IMR-90 (cell line): ENCODE measurements around the gene ENAH. TPM values are rescaled to one million over a fixed set of nuclear protein-coding genes. Genes with fewer than 3 reads are reported as not detected.

ENCODE experiments used
- ATAC-seq: fragments of 200-7000 bp; cut with Tn5 transposase; 2 replicates; pipeline ENCODE4 v1.9.1; 2020; ENCODE audit warnings: low read depth, mild to moderate bottlenecking, moderate library complexity
- BruUV-seq: library from RNA; stranded (reverse); fragments of 400-500 nt; replicated peaks from 2 replicates; lab custom pipeline; 2021; lab: Mats Ljungman, UMichigan
- CTCF ChIA-PET: fragments of 300-600 bp; formaldehyde crosslinking; extraction: SDS; loops from one replicate; lab custom pipeline; 2021; ENCODE audit warnings: antibody characterized with exemption; lab: Yijun Ruan, JAX
- POLR2A ChIA-PET: fragments of 300-600 bp; sonication (Branson Sonifier 250); formaldehyde crosslinking; loops from one replicate; lab custom pipeline; 2022; ENCODE audit warnings: antibody characterized with exemption; ENCODE audit not compliant: unreplicated experiment; lab: Charles Lee
- DNase-seq: peaks from one replicate; pipeline ENCODE4 v3.0.0; 2013
- H2AFZ ChIP-seq: replicated peaks from 2 replicates; pipeline ENCODE3; 2013; ENCODE audit warnings: low read length, mild to moderate bottlenecking; ENCODE audit not compliant: poor library complexity
- H2AK5ac ChIP-seq: 2 replicates; pipeline ENCODE4 v1.6.1; 2013; ENCODE audit warnings: low read depth, low read length, inconsistent platforms
- H2AK9ac ChIP-seq: replicated peaks from 2 replicates; pipeline ENCODE3; 2013; ENCODE audit warnings: mild to moderate bottlenecking, low read depth, low read length, moderate library complexity; ENCODE audit not compliant: poor library complexity
- H2BK120ac ChIP-seq: 2 replicates; pipeline ENCODE4 v1.6.1; 2013; ENCODE audit warnings: low read depth, low read length, inconsistent platforms
- H2BK15ac ChIP-seq: 3 replicates; pipeline ENCODE4 v1.6.1; 2013; ENCODE audit warnings: low read depth, low read length, inconsistent platforms
- H2BK20ac ChIP-seq: 2 replicates; pipeline ENCODE4 v1.6.1; 2013; ENCODE audit warnings: low read depth, mild to moderate bottlenecking, inconsistent platforms, low read length, moderate library complexity
- H2BK5ac ChIP-seq: 2 replicates; pipeline ENCODE4 v1.6.1; 2013; ENCODE audit warnings: mild to moderate bottlenecking, low read depth, low read length, inconsistent platforms; ENCODE audit not compliant: poor library complexity, severe bottlenecking
- H3K14ac ChIP-seq: replicated peaks from 2 replicates; pipeline ENCODE4 v1.6.1; 2013; ENCODE audit warnings: low read depth, low read length, inconsistent platforms
- H3K18ac ChIP-seq: 2 replicates; pipeline ENCODE4 v1.6.1; 2013; ENCODE audit warnings: low read depth, low read length, control low read depth
- H3K23ac ChIP-seq: 2 replicates; pipeline ENCODE4 v1.6.1; 2013; ENCODE audit warnings: low read depth, low read length, inconsistent platforms
- H3K27ac ChIP-seq: 2 replicates; pipeline ENCODE4 v1.5.1; 2013; ENCODE audit warnings: mild to moderate bottlenecking, control low read depth, low read length; ENCODE audit not compliant: insufficient read depth
- H3K27me3 ChIP-seq: 2 replicates; pipeline ENCODE4 v1.6.1; 2013; ENCODE audit warnings: low read length; ENCODE audit not compliant: control insufficient read depth, insufficient read depth
- H3K36me3 ChIP-seq: 2 replicates; pipeline ENCODE4 v1.6.1; 2013; ENCODE audit warnings: low read length, mixed read lengths; ENCODE audit not compliant: control insufficient read depth, insufficient read depth
- H3K4ac ChIP-seq: 2 replicates; pipeline ENCODE4 v1.6.1; 2013; ENCODE audit warnings: low read depth, low read length, inconsistent platforms
- H3K4me1 ChIP-seq: 2 replicates; pipeline ENCODE4 v1.6.1; 2013; ENCODE audit warnings: low read length, mixed read lengths; ENCODE audit not compliant: control insufficient read depth, insufficient read depth
- H3K4me2 ChIP-seq: 2 replicates; pipeline ENCODE4 v1.6.1; 2013; ENCODE audit warnings: low read depth, mild to moderate bottlenecking, control low read depth, low read length, moderate library complexity
- H3K4me3 ChIP-seq: 2 replicates; pipeline ENCODE4 v1.5.1; 2013; ENCODE audit warnings: low read depth, mild to moderate bottlenecking, control low read depth, low read length, moderate library complexity; ENCODE audit not compliant: insufficient read depth
- H3K56ac ChIP-seq: 2 replicates; pipeline ENCODE4 v1.6.1; 2013; ENCODE audit warnings: low read length, inconsistent platforms; ENCODE audit not compliant: insufficient read depth; ENCODE audit errors: extremely low read depth
- H3K79me1 ChIP-seq, 2 experiments: 2 replicates each; pipeline ENCODE4 v1.6.1; 2013; ENCODE audit warnings: low read length in 2 of 2, inconsistent platforms in 1 of 2, low read depth in 1 of 2
- H3K9ac ChIP-seq: 2 replicates; pipeline ENCODE4 v1.6.1; 2013; ENCODE audit warnings: low read depth, low read length, control low read depth
- H3K9me1 ChIP-seq: 2 replicates; pipeline ENCODE4 v1.6.1; 2013; ENCODE audit warnings: low read length, inconsistent platforms; ENCODE audit not compliant: insufficient read depth
- H3K9me3 ChIP-seq: 2 replicates; pipeline ENCODE4 v1.6.1; 2013; ENCODE audit warnings: low read length; ENCODE audit not compliant: control insufficient read depth, insufficient read depth
- H4K20me1 ChIP-seq: 2 replicates; pipeline ENCODE4 v1.6.1; 2013; ENCODE audit warnings: low read length, inconsistent platforms; ENCODE audit not compliant: insufficient read depth
- H4K5ac ChIP-seq: 2 replicates; pipeline ENCODE4 v1.6.1; 2013; ENCODE audit warnings: mild to moderate bottlenecking, low read depth, low read length, control low read depth
- H4K8ac ChIP-seq, 2 experiments: 2 replicates each; pipeline ENCODE4 v1.6.1; 2013; ENCODE audit warnings: low read depth in 2 of 2, low read length in 2 of 2, control low read depth in 1 of 2, inconsistent platforms in 1 of 2
- H4K91ac ChIP-seq: 2 replicates; pipeline ENCODE4 v1.6.1; 2013; ENCODE audit warnings: low read depth, low read length, inconsistent platforms; ENCODE audit not compliant: insufficient read depth
- MAFK ChIP-seq: IDR thresholded peaks from 2 replicates; pipeline ENCODE4 v1.6.1; 2012; ENCODE audit warnings: low read depth, low read length, improper control_type of control experiment
- POLR2A ChIP-seq: IDR thresholded peaks from 2 replicates; pipeline ENCODE4 v1.6.1; 2012; ENCODE audit warnings: mild to moderate bottlenecking, low read depth, low read length
- RCOR1 ChIP-seq: IDR thresholded peaks from 2 replicates; pipeline ENCODE4 v1.6.1; 2012; ENCODE audit warnings: mild to moderate bottlenecking, low read length, improper control_type of control experiment; ENCODE audit not compliant: insufficient replicate concordance
- RFX5 ChIP-seq: IDR thresholded peaks from 2 replicates; pipeline ENCODE4 v1.8.0; 2012; ENCODE audit warnings: low read depth, mild to moderate bottlenecking, low read length, moderate library complexity
- WGBS, 2 experiments: methylation state at CpG; one replicate each; pipeline versions ENCODE4 v1.1.5 to v1.1.7; 2013; ENCODE audit warnings: missing lambda C conversion rate in 2 of 2; ENCODE audit not compliant: insufficient read length in 1 of 2; ENCODE audit errors: extremely low coverage in 2 of 2; 5-methylcytosine and 5-hydroxymethylcytosine counted together
- dilution Hi-C: fragments of 300-500 bp; cut with HindIII; formaldehyde crosslinking; loops from one replicate; pipeline ENCODE4 v1.14.3; 2018; ENCODE audit warnings: low sequenced_read_pairs; ENCODE audit not compliant: unreplicated experiment
- in situ Hi-C: fragments of 300-500 bp; cut with MboI; formaldehyde crosslinking; loops from 3 replicates; pipeline ENCODE4 v1.14.3; 2019; ENCODE audit warnings: low sequenced_read_pairs, inconsistent platforms, mixed read lengths
- intact Hi-C: fragments of 100-400 bp; cut with micrococcal nuclease; formaldehyde crosslinking; loops from 2 replicates; pipeline ENCODE4 v1.10.0; 2022
- polyA plus RNA-seq, 3 experiments: library from polyadenylated mRNA; depleted of rRNA; stranded (reverse); fragments of >200 nt; gene quantifications; 2 replicates each; pipeline ENCODE4 v1.2.3, GENCODE V29; 2012; ENCODE audit warnings: low replicate concordance in 1 of 3
- total RNA-seq: library from RNA; depleted of rRNA; stranded (reverse); fragments of >200 nt; gene quantifications from 2 replicates; pipeline ENCODE4 v1.2.3, GENCODE V29; 2012
- TF ChIP-seq, protein P1 (sequence below): fragments of 150-350 bp; IDR thresholded peaks from 2 replicates; pipeline ENCODE4 v1.6.1; 2017; ENCODE audit warnings: mild to moderate bottlenecking, antibody characterized with exemption, low read length, low read depth

The ENAH gene
- total and polyA plus RNA-seq, 2 of the 4 experiments (the other 2 are of a cell fraction), result 61.3 to 86.9 TPM

DNA sequence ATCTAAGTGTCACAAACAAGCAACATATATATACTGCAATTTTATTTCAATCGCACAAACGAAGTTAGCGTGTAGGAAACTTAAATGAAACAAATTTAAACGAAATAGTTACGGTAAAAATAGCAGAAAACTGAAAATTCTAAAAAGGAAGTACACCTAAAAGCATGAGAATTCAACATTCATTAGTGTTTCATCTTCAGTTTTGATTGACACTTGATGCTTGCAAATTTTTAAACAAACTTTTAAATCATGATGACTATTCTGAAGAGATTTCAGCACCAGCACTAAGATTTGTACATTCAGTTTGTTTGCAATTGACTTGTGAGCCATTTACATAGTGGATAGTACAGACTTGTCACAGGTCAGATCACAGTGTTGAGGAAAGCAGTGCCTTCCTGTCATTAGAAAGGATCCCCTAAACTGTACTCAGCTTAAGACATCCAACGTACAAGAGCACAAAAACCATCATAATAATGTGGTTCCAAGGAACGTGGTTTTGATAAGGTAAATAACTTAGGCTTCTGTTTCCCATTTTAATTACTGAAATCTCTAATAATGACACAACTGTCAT is 158.0 kb downstream of the ENAH start:
- H4K8ac ChIP-seq, result no peak overlapping the region
- ChIA-PET POLR2A (no interaction called here), CTCF (no interaction called here)

More for the DNA sequence above, 158.0 kb downstream of the ENAH start:
- H3K9me1 ChIP-seq, result peaks cover 3% of the 10 kb centered on the region; the same call in 1 of the 2 replicates
- no peak overlapping the region for H3K23ac ChIP-seq
- H3K56ac ChIP-seq, result no peak overlapping the region
- H3K9me3 ChIP-seq, result no peaks in the 10 kb centered on the region
- H3K14ac ChIP-seq, result no peak overlapping the region
- no peak for TF ChIP-seq RFX5
- no peak for TF ChIP-seq MAFK
- TF ChIP-seq RCOR1, result no peak
- no peak for TF ChIP-seq POLR2A
- TF ChIP-seq, protein P1, sequence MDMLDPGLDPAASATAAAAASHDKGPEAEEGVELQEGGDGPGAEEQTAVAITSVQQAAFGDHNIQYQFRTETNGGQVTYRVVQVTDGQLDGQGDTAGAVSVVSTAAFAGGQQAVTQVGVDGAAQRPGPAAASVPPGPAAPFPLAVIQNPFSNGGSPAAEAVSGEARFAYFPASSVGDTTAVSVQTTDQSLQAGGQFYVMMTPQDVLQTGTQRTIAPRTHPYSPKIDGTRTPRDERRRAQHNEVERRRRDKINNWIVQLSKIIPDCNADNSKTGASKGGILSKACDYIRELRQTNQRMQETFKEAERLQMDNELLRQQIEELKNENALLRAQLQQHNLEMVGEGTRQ, result no peak
- ATAC-seq, result no peak
- peaks cover 3% of the 10 kb centered on the region; the same call in 1 of the 2 replicates for H4K20me1 ChIP-seq
- intact Hi-C loops (no loop called here), dilution Hi-C loops (no loop called here), in situ Hi-C loops (no loop called here)
- H3K4me3 ChIP-seq, result no peak overlapping the region
- WGBS, 2 experiments, result no CpG with 5 or more reads among the region's 7 CpGs
- H2BK5ac ChIP-seq, result no peak overlapping the region
- peaks cover 7% of the 10 kb centered on the region for H3K36me3 ChIP-seq
- no peak for DNase-seq
- peaks cover 3% of the 10 kb centered on the region in 2 experiments; a peak in 2 of 4 replicates for H3K79me1 ChIP-seq
- H4K5ac ChIP-seq, result no peak overlapping the region
- H3K18ac ChIP-seq, result no peak overlapping the region
- H4K91ac ChIP-seq, result no peak overlapping the region
- no peak overlapping the region for H3K4me2 ChIP-seq
- H2BK20ac ChIP-seq, result no peak overlapping the region
- no peaks in the 10 kb centered on the region for H3K27me3 ChIP-seq
- H2AFZ ChIP-seq, result no peak overlapping the region
- no TSS peak for BruUV-seq
- H3K4ac ChIP-seq, result no peak overlapping the region
- H2AK5ac ChIP-seq, result no peak overlapping the region
- H2BK120ac ChIP-seq, result no peak overlapping the region
- H3K27ac ChIP-seq, result no peak overlapping the region
- H3K9ac ChIP-seq, result no peak overlapping the region
- no peak overlapping the region for H2AK9ac ChIP-seq
- 0 out of 2 replicates have a peak, but pooled peaks cover 2% of the 10 kb centered on the region for H3K4me1 ChIP-seq
- no peak overlapping the region for H2BK15ac ChIP-seq
